ENCODE data around the gene MBNL2. TPM values are rescaled to one million over a fixed set of nuclear protein-coding genes. Genes with fewer than 3 reads are reported as not detected.

MBNL2 gene
- total and polyA plus RNA-seq, 10 of the 15 experiments (the other 5 are each of a cell fraction or from before 2014, with no cell fraction given) = 1.6 to 9.7 (median 6.7) TPM

DNA sequence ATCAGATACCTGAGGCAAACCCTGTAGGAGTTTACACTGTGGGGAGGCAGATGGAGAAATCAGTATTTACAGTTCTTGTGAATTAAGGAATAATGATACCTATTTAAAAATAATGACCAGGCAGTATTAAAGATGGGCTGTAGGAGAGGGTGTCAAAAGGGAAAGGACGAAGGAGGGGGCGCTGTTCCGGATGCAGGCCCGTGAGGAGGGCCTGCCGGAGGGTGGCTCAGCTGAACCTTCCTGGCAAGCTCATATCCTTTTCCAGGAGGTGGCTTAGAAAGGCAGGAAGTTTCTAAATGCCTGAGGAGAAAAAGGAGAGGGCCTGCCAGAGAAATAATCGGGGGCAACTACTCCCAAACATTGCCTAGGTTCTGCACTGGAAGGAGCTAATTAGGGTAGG, 46.6 kb downstream of the MBNL2 start:
- no peaks in the 10 kb centered on the region for H3K79me2 ChIP-seq (ENCODE audit: control insufficient read depth, insufficient read depth, low read length)
- RAD21 ChIA-PET (ENCODE audit: unreplicated experiment) = interaction anchor here (1.1 kb wide), 1 partner anchor 44 kb away, joined by 5 read pairs; no protein-coding TSS in a partner anchor
- no TSS peak for BruUV-seq (replicated peaks)
- no peak overlapping the region for H3K4me2 ChIP-seq (ENCODE audit: control insufficient read depth, insufficient read depth)
- H3K4me1 ChIP-seq (ENCODE audit: control insufficient read depth, insufficient read depth, low read length) = no peaks in the 10 kb centered on the region; the same call in 1 of the 2 replicates
- H2AFZ ChIP-seq (ENCODE audit: control insufficient read depth, low read depth, low read length) = no peak overlapping the region
- 93% methylated on average over 6 of the region's 6 CpGs for WGBS (ENCODE audit: insufficient coverage, insufficient replicate concordance, low lambda C conversion rate, missing lambda C conversion rate)
- no peaks in the 10 kb centered on the region for H3K36me3 ChIP-seq (ENCODE audit: control insufficient read depth in 2 of 2, insufficient read depth in 2 of 2, low read length in 1 of 2)
- H3K27me3 ChIP-seq (replicated peaks in 1 of 2; ENCODE audit: control insufficient read depth in 2 of 2, insufficient read depth in 2 of 2, low read length in 1 of 2) = no peaks in the 10 kb centered on the region
- H4K20me1 ChIP-seq (ENCODE audit: control insufficient read depth, insufficient read depth) = no peaks in the 10 kb centered on the region
- H3K27ac ChIP-seq (ENCODE audit: control insufficient read depth, insufficient read depth) = no peak overlapping the region
- H3K9me3 ChIP-seq (replicated peaks; ENCODE audit: control insufficient read depth, insufficient read depth, low read length) = no peaks in the 10 kb centered on the region; the same call in 2 of the 3 replicates
- DNase-seq (ENCODE audit: low read depth, low spot score) = no peak
- SMC1A ChIA-PET (ENCODE audit: uncharacterized antibody, unreplicated experiment) = interaction anchor here (0.6 to 1.4 kb wide), 2 partner anchors 11 to 183 kb away, joined by 3 to 4 read pairs; no protein-coding TSS in a partner anchor
- CTCF ChIA-PET = interaction anchor here (0.6 kb wide), 1 partner anchor 42 kb away, joined by 3 read pairs; no protein-coding TSS in a partner anchor
- intact Hi-C loops (cut with micrococcal nuclease; ENCODE audit: unreplicated experiment) = no loop called here
- FAIRE-seq = no peak
- no peak overlapping the region for H3K9ac ChIP-seq (ENCODE audit: control insufficient read depth, insufficient read depth, low read length)
- no peak overlapping the region for H3K4me3 ChIP-seq
- POLR2A ChIA-PET = no interaction called here
- no peak for ATAC-seq
- in situ Hi-C loops (cut with MboI) = no loop called here
- TF ChIP-seq SPI1 (IDR thresholded peaks at IDR 0.05; ENCODE audit: borderline replicate concordance, insufficient read depth, low read depth, low read length) = no peak
- no peak for TF ChIP-seq POLR2AphosphoS5 (IDR thresholded peaks at IDR 0.05; ENCODE audit: low read length)
- TF ChIP-seq, protein P1, sequence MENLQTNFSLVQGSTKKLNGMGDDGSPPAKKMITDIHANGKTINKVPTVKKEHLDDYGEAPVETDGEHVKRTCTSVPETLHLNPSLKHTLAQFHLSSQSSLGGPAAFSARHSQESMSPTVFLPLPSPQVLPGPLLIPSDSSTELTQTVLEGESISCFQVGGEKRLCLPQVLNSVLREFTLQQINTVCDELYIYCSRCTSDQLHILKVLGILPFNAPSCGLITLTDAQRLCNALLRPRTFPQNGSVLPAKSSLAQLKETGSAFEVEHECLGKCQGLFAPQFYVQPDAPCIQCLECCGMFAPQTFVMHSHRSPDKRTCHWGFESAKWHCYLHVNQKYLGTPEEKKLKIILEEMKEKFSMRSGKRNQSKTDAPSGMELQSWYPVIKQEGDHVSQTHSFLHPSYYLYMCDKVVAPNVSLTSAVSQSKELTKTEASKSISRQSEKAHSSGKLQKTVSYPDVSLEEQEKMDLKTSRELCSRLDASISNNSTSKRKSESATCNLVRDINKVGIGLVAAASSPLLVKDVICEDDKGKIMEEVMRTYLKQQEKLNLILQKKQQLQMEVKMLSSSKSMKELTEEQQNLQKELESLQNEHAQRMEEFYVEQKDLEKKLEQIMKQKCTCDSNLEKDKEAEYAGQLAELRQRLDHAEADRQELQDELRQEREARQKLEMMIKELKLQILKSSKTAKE (IDR thresholded peaks at IDR 0.05; ENCODE audit: low read depth, poor library complexity, severe bottlenecking) = no peak
- TF ChIP-seq, protein P2, sequence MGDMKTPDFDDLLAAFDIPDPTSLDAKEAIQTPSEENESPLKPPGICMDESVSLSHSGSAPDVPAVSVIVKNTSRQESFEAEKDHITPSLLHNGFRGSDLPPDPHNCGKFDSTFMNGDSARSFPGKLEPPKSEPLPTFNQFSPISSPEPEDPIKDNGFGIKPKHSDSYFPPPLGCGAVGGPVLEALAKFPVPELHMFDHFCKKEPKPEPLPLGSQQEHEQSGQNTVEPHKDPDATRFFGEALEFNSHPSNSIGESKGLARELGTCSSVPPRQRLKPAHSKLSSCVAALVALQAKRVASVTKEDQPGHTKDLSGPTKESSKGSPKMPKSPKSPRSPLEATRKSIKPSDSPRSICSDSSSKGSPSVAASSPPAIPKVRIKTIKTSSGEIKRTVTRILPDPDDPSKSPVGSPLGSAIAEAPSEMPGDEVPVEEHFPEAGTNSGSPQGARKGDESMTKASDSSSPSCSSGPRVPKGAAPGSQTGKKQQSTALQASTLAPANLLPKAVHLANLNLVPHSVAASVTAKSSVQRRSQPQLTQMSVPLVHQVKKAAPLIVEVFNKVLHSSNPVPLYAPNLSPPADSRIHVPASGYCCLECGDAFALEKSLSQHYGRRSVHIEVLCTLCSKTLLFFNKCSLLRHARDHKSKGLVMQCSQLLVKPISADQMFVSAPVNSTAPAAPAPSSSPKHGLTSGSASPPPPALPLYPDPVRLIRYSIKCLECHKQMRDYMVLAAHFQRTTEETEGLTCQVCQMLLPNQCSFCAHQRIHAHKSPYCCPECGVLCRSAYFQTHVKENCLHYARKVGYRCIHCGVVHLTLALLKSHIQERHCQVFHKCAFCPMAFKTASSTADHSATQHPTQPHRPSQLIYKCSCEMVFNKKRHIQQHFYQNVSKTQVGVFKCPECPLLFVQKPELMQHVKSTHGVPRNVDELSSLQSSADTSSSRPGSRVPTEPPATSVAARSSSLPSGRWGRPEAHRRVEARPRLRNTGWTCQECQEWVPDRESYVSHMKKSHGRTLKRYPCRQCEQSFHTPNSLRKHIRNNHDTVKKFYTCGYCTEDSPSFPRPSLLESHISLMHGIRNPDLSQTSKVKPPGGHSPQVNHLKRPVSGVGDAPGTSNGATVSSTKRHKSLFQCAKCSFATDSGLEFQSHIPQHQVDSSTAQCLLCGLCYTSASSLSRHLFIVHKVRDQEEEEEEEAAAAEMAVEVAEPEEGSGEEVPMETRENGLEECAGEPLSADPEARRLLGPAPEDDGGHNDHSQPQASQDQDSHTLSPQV (IDR thresholded peaks at IDR 0.05) = no peak
- TF ChIP-seq, protein P3, sequence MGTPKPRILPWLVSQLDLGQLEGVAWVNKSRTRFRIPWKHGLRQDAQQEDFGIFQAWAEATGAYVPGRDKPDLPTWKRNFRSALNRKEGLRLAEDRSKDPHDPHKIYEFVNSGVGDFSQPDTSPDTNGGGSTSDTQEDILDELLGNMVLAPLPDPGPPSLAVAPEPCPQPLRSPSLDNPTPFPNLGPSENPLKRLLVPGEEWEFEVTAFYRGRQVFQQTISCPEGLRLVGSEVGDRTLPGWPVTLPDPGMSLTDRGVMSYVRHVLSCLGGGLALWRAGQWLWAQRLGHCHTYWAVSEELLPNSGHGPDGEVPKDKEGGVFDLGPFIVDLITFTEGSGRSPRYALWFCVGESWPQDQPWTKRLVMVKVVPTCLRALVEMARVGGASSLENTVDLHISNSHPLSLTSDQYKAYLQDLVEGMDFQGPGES (IDR thresholded peaks at IDR 0.05) = no peak
- TF ChIP-seq, protein P4, sequence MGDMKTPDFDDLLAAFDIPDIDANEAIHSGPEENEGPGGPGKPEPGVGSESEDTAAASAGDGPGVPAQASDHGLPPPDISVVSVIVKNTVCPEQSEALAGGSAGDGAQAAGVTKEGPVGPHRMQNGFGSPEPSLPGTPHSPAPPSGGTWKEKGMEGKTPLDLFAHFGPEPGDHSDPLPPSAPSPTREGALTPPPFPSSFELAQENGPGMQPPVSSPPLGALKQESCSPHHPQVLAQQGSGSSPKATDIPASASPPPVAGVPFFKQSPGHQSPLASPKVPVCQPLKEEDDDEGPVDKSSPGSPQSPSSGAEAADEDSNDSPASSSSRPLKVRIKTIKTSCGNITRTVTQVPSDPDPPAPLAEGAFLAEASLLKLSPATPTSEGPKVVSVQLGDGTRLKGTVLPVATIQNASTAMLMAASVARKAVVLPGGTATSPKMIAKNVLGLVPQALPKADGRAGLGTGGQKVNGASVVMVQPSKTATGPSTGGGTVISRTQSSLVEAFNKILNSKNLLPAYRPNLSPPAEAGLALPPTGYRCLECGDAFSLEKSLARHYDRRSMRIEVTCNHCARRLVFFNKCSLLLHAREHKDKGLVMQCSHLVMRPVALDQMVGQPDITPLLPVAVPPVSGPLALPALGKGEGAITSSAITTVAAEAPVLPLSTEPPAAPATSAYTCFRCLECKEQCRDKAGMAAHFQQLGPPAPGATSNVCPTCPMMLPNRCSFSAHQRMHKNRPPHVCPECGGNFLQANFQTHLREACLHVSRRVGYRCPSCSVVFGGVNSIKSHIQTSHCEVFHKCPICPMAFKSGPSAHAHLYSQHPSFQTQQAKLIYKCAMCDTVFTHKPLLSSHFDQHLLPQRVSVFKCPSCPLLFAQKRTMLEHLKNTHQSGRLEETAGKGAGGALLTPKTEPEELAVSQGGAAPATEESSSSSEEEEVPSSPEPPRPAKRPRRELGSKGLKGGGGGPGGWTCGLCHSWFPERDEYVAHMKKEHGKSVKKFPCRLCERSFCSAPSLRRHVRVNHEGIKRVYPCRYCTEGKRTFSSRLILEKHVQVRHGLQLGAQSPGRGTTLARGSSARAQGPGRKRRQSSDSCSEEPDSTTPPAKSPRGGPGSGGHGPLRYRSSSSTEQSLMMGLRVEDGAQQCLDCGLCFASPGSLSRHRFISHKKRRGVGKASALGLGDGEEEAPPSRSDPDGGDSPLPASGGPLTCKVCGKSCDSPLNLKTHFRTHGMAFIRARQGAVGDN (IDR thresholded peaks at IDR 0.05) = no peak
- no peak for TF ChIP-seq CHD1 (IDR thresholded peaks at IDR 0.05; ENCODE audit: low read depth, low read length)
- TF ChIP-seq MEF2A (IDR thresholded peaks at IDR 0.05; ENCODE audit: insufficient read depth, low read depth, low read length) = no peak
- TF ChIP-seq KDM1A (IDR thresholded peaks at IDR 0.05; ENCODE audit: borderline replicate concordance) = no peak

Data from GM12878 (cell line).